DMS 273 treated with DMSO at 0.1 percent for 48 hours (cell line): Measurements from ENCODE around the gene C1QTNF8.

Source experiments
- DNase-seq: peaks from one replicate; lab custom pipeline; 2025; lab: John Stamatoyannopoulos, UW

The C1QTNF8 gene

DNA sequence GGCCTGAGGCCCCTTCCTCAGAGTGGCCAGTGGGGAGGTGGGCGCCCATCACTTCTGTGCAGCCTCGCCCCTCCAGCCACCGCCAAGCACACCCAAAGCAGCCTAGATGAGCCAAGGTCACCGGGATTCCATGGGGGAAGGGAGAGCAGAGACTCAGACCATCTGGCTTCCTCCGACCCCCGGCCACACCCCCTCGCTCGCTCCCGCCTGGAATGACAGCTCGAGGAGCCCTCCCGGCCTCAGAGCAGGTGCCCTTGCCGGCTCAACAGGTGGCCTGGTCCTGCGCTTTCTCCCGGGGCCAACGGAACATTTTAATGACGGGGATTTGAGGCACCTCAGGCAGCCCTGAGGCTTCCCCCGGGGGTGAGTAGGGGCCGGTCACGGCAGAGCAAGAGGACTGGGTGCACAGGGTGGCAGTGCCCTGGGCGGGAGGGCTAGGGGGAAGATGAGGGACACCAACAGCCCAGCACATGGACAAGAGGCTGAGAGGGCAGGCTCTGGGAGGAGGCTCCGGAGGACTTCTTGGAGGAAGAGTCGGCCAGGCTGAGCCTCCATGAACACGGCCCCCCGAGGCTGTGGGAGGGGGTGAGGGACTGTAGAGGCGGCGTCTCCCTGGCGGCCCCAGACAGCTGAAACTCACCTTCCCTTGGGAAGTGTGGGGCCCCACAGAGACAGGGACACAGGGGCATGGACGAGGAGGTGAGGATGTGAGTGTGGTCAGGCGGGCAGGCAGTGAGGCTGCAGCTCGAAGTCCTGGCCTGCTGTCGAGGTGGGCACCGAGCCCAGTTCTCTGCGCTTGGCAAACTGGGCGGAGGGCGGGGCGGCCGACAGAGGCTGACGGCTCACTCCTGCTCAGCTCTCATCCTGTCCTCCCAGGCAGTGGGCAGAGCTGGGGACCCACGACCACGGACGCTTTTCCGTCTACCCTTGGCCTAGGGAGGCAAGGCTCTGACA lies 12.5 kb upstream of the C1QTNF8 start:
- DNase-seq = peak; percentile 42

- no peak for DNase-seq
These were observed 11.7 kb upstream of the C1QTNF8 start for GRCh38 chr16:1107731-1108130.

DNA sequence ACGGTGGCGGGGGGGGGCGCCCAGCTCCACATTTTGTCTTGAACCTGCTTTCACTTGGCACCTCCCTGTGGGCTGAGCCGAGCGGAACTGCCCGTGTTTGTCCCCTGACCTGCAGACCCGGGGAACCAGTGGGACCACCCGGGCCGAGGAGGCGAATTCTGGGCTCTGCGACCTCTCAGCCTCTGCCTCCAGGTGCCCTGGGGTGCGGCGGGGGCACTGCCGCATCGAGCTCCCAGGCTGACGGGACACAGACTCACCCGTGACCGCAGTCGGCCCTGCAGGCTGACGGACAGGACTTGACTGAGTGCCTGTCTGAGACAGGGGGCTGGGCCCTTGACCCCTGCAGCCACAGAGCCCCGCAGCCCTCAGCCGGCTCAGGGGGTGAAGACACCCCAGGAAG lies 11.1 kb upstream of the C1QTNF8 start:
- no peak for DNase-seq

DNA sequence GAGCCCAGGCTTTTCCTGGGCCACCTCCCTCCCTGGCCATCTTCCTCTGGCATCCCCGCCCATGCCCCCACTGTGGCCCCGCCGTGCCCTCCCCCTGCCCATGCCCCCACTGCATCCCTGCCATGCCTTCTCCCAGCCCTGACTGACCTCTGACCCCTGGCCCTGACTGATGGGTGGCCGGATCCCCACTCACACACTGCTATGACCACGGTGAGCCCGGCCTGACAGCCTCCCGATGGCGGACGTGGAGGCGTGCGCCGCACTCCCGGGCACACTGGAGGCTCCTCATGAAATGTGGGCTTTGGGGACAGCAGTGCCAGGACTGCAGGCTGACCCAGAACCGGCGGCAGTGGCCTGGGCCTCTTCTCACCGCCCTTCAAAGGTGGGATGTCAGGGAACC lies 10.6 kb upstream of the C1QTNF8 start:
- DNase-seq = no peak

DNA sequence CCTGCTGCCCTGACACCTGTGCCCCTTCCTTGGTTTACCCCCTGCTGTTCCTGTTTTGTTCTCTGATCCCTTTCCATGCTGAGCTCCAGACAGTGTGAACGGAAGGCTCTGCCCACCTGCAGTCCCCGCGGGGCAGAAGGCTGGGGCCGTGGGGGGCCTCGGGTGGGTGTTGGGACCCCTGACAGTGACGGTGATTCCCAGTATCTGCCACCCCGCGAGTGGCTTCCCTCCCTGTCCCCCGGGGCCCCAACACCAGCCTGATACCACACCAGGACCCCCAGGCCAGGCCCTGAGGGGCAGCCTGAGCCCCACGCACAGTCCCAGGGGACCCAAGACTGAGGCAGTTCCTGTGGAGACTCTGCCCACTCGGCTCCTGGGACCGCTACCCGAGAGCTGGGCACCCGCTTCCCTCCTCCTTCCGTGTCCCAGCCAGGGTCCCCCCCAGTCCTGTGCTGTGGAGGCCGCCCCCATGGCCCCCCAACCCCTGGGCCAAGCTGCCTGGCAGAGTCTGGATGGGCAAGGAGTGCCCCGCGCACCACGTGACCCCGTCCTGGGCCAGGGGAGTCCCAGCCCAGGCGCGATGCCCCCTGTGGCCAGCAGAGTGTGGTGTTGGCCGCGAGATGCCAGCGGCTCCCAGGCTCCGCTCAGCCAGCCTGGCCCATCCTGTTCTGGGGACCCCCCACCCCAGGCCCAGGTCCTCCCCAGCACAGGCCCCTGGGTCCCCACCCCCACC lies 10.0 kb upstream of the C1QTNF8 start:
- DNase-seq = no peak

DNA sequence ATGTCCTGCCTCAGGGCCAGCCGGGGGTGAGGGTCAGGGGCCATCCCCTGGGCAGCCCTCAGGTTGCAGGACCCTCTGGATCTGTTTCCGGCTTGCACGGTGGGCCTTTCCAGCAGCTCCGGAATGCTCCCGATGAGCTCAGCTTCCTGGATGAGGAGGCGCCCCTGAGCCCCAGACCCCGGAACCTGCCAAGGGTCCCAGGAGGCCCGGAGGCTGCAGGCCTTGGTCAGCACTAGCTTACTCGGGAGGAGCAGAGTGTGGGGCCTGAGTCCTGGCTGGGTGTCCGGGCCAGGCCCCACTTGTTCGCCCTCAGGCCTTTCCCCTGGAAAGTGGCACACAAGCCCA lies 7.6 kb upstream of the C1QTNF8 start:
- DNase-seq = no peak

GRCh38 chr16:1102921-1103635 lies 7.0 kb upstream of the C1QTNF8 start:
- DNase-seq = no peak

GRCh38 chr16:1102333-1102700 lies 6.3 kb upstream of the C1QTNF8 start:
- DNase-seq = no peak

GRCh38 chr16:1101573-1102332 lies 5.7 kb upstream of the C1QTNF8 start:
- DNase-seq = no peak

DNA sequence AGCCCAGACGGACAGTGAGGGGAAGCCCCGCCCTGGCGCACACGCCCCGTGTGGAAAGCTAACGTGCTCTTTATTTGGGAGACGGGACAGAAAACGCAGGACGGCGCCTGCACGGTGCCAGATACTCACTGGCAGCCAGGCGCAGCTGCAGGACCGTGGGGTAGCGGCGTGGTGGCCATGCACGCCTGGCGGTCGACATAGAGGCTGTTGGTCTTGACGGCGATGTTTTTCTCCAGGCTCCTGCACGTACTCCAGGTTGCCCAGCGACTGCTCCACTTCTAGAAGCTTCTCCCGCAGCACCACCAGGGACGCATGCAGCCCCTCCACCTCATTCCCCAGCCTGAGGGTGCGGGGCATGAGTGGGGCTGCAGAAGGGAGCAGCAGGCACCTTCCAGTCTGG lies 5.1 kb upstream of the C1QTNF8 start:
- DNase-seq = no peak

- no peak for DNase-seq
These were observed 4.2 kb upstream of the C1QTNF8 start for GRCh38 chr16:1100084-1100800.

GRCh38 chr16:1099189-1100083 lies 3.4 kb upstream of the C1QTNF8 start:
- no peak for DNase-seq

DNA sequence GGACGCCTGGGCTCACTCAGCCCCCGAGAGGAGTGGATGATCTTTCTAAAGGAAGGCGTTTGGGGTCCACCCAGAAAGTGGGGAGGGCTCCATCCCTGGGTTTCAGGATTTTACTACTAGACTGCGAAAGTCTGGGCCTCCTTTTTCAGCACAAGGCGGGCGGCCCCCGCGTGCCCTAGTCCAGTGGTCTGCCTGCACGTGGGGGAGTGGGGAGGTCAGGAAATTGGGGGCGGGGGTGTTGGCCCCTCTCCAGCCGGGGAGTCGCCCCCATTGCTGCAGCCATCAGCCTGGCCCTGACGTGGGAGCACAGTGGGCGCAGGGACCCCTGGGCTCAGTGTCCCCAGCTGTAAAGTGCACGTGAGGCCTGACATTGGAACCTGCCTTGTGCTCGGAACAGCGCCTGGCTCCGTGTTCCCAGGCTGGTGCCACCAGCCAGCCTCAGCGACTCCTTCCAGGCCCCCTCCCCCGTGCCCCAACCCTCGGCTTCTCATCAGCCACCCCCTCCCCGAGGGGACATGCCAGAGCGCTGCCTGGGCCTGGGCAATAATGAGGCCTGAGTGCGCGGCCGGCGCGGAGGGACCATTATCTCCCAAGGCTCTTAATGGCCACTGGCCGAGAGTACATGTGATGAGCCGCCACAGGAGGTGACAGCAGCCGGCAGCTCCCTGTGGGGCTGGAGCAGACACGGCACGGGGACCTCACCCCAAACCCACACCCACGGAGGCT lies 2.4 kb upstream of the C1QTNF8 start:
- DNase-seq = no peak

- DNase-seq = no peak
These were observed 1.8 kb upstream of the C1QTNF8 start for GRCh38 chr16:1097800-1098199.

- DNase-seq = no peak
These were observed 1.1 kb upstream of the C1QTNF8 start for GRCh38 chr16:1097156-1097555.

DNA sequence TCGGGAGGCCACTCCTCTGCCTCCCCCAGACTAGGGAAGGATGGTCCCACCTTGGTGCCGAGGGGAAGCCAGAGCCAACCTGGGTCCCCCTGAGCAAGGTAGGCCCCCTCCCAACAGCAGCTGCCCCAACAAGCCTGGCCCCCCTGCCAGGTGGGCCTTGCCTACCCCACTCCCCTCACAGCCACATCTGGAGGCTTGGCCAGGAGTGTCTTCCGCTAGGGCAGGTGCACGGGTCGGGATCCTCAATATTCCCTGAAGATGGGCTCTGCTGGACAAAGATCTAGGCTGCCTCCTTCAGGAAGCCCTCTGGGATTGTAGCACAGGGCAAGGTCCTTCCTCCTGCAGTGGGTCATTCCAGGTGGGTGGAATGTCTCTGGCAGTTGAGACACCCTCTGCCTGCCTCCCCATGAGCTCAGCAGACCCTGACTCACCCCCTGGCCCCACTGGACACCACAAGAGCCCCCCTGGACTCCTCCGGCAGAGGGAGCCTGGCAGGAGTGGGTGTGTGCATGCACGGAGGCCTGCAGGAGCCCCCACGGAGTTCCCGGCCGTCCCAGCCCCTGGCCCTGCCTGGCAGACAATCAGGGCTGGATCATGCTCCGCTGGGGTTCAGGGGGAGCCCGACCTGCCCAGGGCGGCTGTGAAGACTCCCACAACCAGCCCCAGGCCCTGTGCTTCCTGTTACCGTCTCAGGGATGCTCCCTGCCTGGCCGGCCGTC lies 435 bp downstream of the C1QTNF8 start:
- DNase-seq = no peak

DNA sequence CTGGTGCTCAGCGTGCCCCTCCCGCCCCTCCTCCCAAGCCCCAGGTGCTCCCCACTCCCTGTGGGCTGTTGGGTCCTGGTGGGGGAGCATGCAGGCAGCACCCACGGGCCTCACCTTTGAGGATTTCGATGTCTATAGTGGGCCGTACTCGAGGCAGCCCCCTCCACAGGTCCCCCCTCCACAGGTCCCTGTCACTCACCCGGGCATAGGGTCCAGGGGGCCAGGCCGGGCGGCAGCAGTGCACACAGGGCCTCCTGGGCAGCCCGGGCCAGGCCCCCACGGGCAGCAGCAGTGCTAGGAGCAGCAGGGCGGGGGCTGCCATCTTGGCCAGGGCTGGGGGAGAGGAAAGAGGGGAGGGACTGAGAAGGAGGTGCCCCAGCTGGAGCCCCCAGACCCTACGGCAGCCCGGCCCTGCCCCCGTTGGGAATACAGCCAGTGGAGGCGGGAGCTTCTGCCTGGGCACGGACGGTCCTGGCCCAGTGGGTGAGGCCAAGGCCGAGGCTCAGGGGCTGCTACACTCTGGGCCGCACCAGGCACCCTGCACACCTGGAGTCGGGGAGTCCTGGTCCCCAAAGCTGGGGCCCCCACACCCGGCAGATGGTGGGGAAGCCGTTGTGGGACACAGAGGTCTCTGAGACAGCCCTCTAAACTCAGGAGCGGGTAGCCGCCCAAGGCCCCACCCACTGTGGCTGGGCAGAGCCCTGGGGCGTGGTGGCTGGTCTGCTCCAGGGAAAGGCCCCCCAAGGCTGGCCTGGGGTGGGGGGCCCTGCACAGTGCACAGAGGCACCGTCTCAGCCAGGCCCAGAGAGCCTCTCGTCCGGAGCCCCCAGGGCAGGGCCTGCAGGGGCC lies 1.2 kb downstream of the C1QTNF8 start:
- no peak for DNase-seq

- no peak for DNase-seq
These were observed 1.9 kb downstream of the C1QTNF8 start for GRCh38 chr16:1094124-1094479.
